Measurements from ENCODE around the gene KNDC1. TPM values are rescaled to one million over a fixed set of nuclear protein-coding genes. Genes with fewer than 3 reads are reported as not detected.
A peak's percentile ranks its signal among the peaks of the same experiment; 100 is the strongest.

The KNDC1 gene
- polyA plus RNA-seq, 1 donor (not counting 4 experiments of a cell fraction or from before 2014, with no cell fraction given) = 0.20 TPM

GRCh38 chr10:133161486-133162109, 1.6 kb downstream of the KNDC1 start:
- FAIRE-seq (no peak), DNase-seq (ENCODE audit: low read depth, low spot score) (no peak)
- Histone ChIP-seq H2AFZ (ENCODE audit: control insufficient read depth, low read length) (no peak overlapping the region), H3K4me1 (ENCODE audit: control insufficient read depth, extremely low read depth, insufficient read depth, low read length) (no peaks in the 10 kb centered on the region), H4K20me1 (ENCODE audit: control insufficient read depth, extremely low read depth, insufficient read depth, low read length) (no peaks in the 10 kb centered on the region), H3K9me3 (ENCODE audit: control insufficient read depth, low read depth, low read length) (no peaks in the 10 kb centered on the region), H3K9ac (ENCODE audit: control insufficient read depth, extremely low read depth, insufficient read depth, low read length) (no peak overlapping the region), H3K4me3 (ENCODE audit: control insufficient read depth in 2 of 3, extremely low read depth in 1 of 3, insufficient read depth in 2 of 3, low read depth in 1 of 3, low read length in 3 of 3) (no peak overlapping the region), H3K79me2 (ENCODE audit: control insufficient read depth, insufficient read depth, low read length) (no peaks in the 10 kb centered on the region), H3K27ac (ENCODE audit: control insufficient read depth, insufficient read depth, low read length) (no peak overlapping the region), H3K27me3 (ENCODE audit: control insufficient read depth, extremely low read depth, insufficient read depth, low read length) (peaks cover 40% of the 10 kb centered on the region), H3K9me1 (ENCODE audit: control insufficient read depth, extremely low read depth, insufficient read depth, low read length) (no peaks in the 10 kb centered on the region), H3K36me3 (ENCODE audit: control insufficient read depth in 2 of 2, extremely low read depth in 1 of 2, insufficient read depth in 2 of 2, low read length in 2 of 2) (no peaks in the 10 kb centered on the region), H3K4me2 (ENCODE audit: control insufficient read depth, extremely low read depth, insufficient read depth, low read depth, low read length) (no peak overlapping the region)
- TF ChIP-seq EZH2 (IDR thresholded peaks at IDR 0.05; ENCODE audit: low read length) (peak; percentile 16), CTCF (optimal IDR thresholded peaks at IDR 0.05 in 1 of 3, IDR thresholded peaks at IDR 0.05 in 1 of 3, conservative IDR thresholded peaks at IDR 0.05 in 1 of 3; ENCODE audit: extremely low read depth in 1 of 3, insufficient read depth in 2 of 3, low read length in 3 of 3) (no peak)
- dilution Hi-C loops (cut with MboI; ENCODE audit: extremely low pct_ligation_motif_present, low sequenced_read_pairs) = no loop called here

GRCh38 chr10:133162178-133162909, 2.3 kb downstream of the KNDC1 start:
- no peaks in the 10 kb centered on the region for H3K79me2 ChIP-seq (ENCODE audit: control insufficient read depth, insufficient read depth, low read length)
- H3K4me3 ChIP-seq (ENCODE audit: control insufficient read depth in 2 of 3, extremely low read depth in 1 of 3, insufficient read depth in 2 of 3, low read depth in 1 of 3, low read length in 3 of 3) = no peak overlapping the region
- H3K9me1 ChIP-seq (ENCODE audit: control insufficient read depth, extremely low read depth, insufficient read depth, low read length) = no peaks in the 10 kb centered on the region
- H3K9me3 ChIP-seq (ENCODE audit: control insufficient read depth, low read depth, low read length) = no peaks in the 10 kb centered on the region
- no peak overlapping the region for H3K9ac ChIP-seq (ENCODE audit: control insufficient read depth, extremely low read depth, insufficient read depth, low read length)
- no peaks in the 10 kb centered on the region for H3K36me3 ChIP-seq (ENCODE audit: control insufficient read depth in 2 of 2, extremely low read depth in 1 of 2, insufficient read depth in 2 of 2, low read length in 2 of 2)
- no peaks in the 10 kb centered on the region for H3K4me1 ChIP-seq (ENCODE audit: control insufficient read depth, extremely low read depth, insufficient read depth, low read length)
- dilution Hi-C loops (cut with MboI; ENCODE audit: extremely low pct_ligation_motif_present, low sequenced_read_pairs) = no loop called here
- TF ChIP-seq CTCF (optimal IDR thresholded peaks at IDR 0.05 in 1 of 3, IDR thresholded peaks at IDR 0.05 in 1 of 3, conservative IDR thresholded peaks at IDR 0.05 in 1 of 3; ENCODE audit: extremely low read depth in 1 of 3, insufficient read depth in 2 of 3, low read length in 3 of 3) (no peak), EZH2 (IDR thresholded peaks at IDR 0.05; ENCODE audit: low read length) (no peak)
- H2AFZ ChIP-seq (ENCODE audit: control insufficient read depth, low read length) = no peak overlapping the region
- DNase-seq (ENCODE audit: low read depth, low spot score) = no peak
- no peak overlapping the region for H3K4me2 ChIP-seq (ENCODE audit: control insufficient read depth, extremely low read depth, insufficient read depth, low read depth, low read length)
- H3K27me3 ChIP-seq (ENCODE audit: control insufficient read depth, extremely low read depth, insufficient read depth, low read length) = peaks cover 40% of the 10 kb centered on the region
- H4K20me1 ChIP-seq (ENCODE audit: control insufficient read depth, extremely low read depth, insufficient read depth, low read length) = no peaks in the 10 kb centered on the region
- H3K27ac ChIP-seq (ENCODE audit: control insufficient read depth, insufficient read depth, low read length) = no peak overlapping the region
- no peak for FAIRE-seq
